Hepatocyte (in vitro differentiated cells): ENCODE data around the gene EEPD1.

Experiments used
- EZH2 ChIP-seq: fragments of 200-600 bp; sonication (generic); IDR thresholded peaks from 2 replicates; pipeline ENCODE4 v1.6.1; 2016; ENCODE audit warnings: antibody characterized with exemption, mild to moderate bottlenecking, borderline replicate concordance
- TF ChIP-seq, protein P1 (sequence below): fragments of 200-600 bp; sonication (generic); IDR thresholded peaks from 2 replicates; pipeline ENCODE4 v1.5.1; 2016; ENCODE audit warnings: antibody characterized with exemption, mild to moderate bottlenecking; ENCODE audit not compliant: poor library complexity

DNA sequence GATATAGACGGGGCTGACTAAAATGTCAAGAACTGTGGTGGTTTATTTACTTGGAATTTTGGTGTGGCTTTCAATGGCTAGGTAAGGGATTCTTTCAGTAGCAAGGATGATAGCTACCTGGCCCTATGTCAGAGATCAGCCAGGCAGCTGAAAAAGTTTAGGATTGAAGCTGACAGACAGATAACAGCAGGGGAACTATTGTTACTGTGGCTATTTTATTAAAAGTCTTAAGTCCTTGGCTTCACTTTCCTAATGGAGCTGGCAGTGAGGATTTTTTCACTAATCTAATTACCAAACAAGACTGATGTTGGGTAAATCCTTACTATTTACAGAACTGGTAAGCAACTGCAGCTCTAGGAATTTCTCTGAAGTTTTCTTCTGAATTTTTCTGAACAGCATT lies 164.2 kb downstream of the EEPD1 start:
- TF ChIP-seq, protein P1, sequence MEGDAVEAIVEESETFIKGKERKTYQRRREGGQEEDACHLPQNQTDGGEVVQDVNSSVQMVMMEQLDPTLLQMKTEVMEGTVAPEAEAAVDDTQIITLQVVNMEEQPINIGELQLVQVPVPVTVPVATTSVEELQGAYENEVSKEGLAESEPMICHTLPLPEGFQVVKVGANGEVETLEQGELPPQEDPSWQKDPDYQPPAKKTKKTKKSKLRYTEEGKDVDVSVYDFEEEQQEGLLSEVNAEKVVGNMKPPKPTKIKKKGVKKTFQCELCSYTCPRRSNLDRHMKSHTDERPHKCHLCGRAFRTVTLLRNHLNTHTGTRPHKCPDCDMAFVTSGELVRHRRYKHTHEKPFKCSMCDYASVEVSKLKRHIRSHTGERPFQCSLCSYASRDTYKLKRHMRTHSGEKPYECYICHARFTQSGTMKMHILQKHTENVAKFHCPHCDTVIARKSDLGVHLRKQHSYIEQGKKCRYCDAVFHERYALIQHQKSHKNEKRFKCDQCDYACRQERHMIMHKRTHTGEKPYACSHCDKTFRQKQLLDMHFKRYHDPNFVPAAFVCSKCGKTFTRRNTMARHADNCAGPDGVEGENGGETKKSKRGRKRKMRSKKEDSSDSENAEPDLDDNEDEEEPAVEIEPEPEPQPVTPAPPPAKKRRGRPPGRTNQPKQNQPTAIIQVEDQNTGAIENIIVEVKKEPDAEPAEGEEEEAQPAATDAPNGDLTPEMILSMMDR: no peak
- no peak for TF ChIP-seq EZH2
